Hematopoietic multipotent progenitor cell treated with erythropoietin and hydrocortisone succinate and interleukin-3 and kit ligand, for 17 days (in vitro differentiated cells): ENCODE data around the gene MYO1A.
"Not testable (repeated sequence)": the region's sequence is repeated elsewhere in the genome, so short reads cannot be mapped to it uniquely, and the experiment has no call there.

Source experiments
- DNase-seq: peaks from one replicate; pipeline ENCODE4 v3.0.0-alpha.2; 2015; ENCODE audit warnings: low spot score

The MYO1A gene

GRCh38 chr12:57087010-57087690 is 37.2 kb upstream of the MYO1A start:
- peak; percentile 68 for DNase-seq

GRCh38 chr12:57086493-57087009 is 36.6 kb upstream of the MYO1A start:
- DNase-seq: no peak

- no peak for DNase-seq
These were observed 36.1 kb upstream of the MYO1A start for GRCh38 chr12:57085999-57086492.

GRCh38 chr12:57080855-57081254 is 30.9 kb upstream of the MYO1A start:
- no peak for DNase-seq

- peak; percentile 23 for DNase-seq
These were observed 29.9 kb upstream of the MYO1A start for GRCh38 chr12:57079821-57080220.

GRCh38 chr12:57078519-57079404 is 28.8 kb upstream of the MYO1A start, which contains the start of gene NEMP1:
Gene NEMP1 (minus strand): TSS chr12:57078791. CDS start chr12:57078745, 46 bp downstream.
- DNase-seq: peak; percentile 100

- DNase-seq: not testable (repeated sequence)
These were observed 23.9 kb upstream of the MYO1A start for GRCh38 chr12:57073566-57074450.

- no peak for DNase-seq
These were observed 22.7 kb upstream of the MYO1A start for GRCh38 chr12:57072661-57073060.

GRCh38 chr12:57069523-57069922 is 19.6 kb upstream of the MYO1A start:
- DNase-seq: peak; percentile 92

GRCh38 chr12:57066245-57066644 is 16.3 kb upstream of the MYO1A start:
- DNase-seq: no peak

GRCh38 chr12:57063991-57064685 is 14.2 kb upstream of the MYO1A start:
- DNase-seq: no peak

- DNase-seq: no peak
These were observed 8.5 kb upstream of the MYO1A start for GRCh38 chr12:57058454-57058853.

GRCh38 chr12:57057067-57057751 is 7.3 kb upstream of the MYO1A start:
- no peak for DNase-seq

GRCh38 chr12:57055824-57056223 is 5.9 kb upstream of the MYO1A start:
- DNase-seq: no peak

- not testable (repeated sequence) for DNase-seq
These were observed 4.0 kb upstream of the MYO1A start for GRCh38 chr12:57053901-57054300.

- DNase-seq: not testable (repeated sequence)
These were observed 3.2 kb upstream of the MYO1A start for GRCh38 chr12:57053146-57053545.

GRCh38 chr12:57051011-57051410 is 1.1 kb upstream of the MYO1A start:
- DNase-seq: no peak

GRCh38 chr12:57049119-57049446 is 846 bp downstream of the MYO1A start:
- no peak for DNase-seq

GRCh38 chr12:57048423-57049118 is 1.4 kb downstream of the MYO1A start:
- DNase-seq: no peak

GRCh38 chr12:57047981-57048380 is 1.9 kb downstream of the MYO1A start:
- no peak for DNase-seq
